ENCODE results near the gene MYCN. TPM values are rescaled to one million over a fixed set of nuclear protein-coding genes. Genes with fewer than 3 reads are reported as not detected.
A peak's percentile ranks its signal among the peaks of the same experiment; 100 is the strongest.

MYCN gene
- total RNA-seq, 1 experiment from 2014 or later, result 68.3 TPM

GRCh38 chr2:15956230-15956629 lies 15.9 kb downstream of the MYCN start:
- ChIA-PET POLR2A (no interaction called here), CTCF (interaction anchor here (0.9 to 3.6 kb wide), 2 partner anchors 14 to 17 kb away, joined by 3 to 20 read pairs; partner anchors contain the start of gene MYCN)
- H3K4me3 Mint-ChIP-seq, result no peak overlapping the region
- H3K36me3 Mint-ChIP-seq, result no peaks in the 10 kb centered on the region
- no peaks in the 10 kb centered on the region for H3K27me3 Mint-ChIP-seq (ENCODE audit: low read depth)
- no peak for ATAC-seq
- TF ChIP-seq EMX1 (CRISPR knock-in tag; IDR thresholded peaks at IDR 0.05) (no peak), ZNF425 (CRISPR knock-in tag; conservative IDR thresholded peaks at IDR 0.05) (no peak), ZNF317 (CRISPR knock-in tag; IDR thresholded peaks at IDR 0.05; ENCODE audit: borderline replicate concordance, low read depth) (no peak)
- no peak overlapping the region for H3K27ac Mint-ChIP-seq
- no peaks in the 10 kb centered on the region for H3K9me3 Mint-ChIP-seq
- no peak for DNase-seq (ENCODE audit: low spot score)
- H3K4me1 Mint-ChIP-seq, result peaks cover 64% of the 10 kb centered on the region

- CTCF ChIA-PET, result interaction anchor here (0.9 to 3.6 kb wide), 4 partner anchors 7 to 18 kb away, joined by 3 to 20 read pairs (median 3); partner anchors contain the start of gene MYCN
- TF ChIP-seq SMAD3 (CRISPR knock-in tag; IDR thresholded peaks at IDR 0.05; ENCODE audit: borderline replicate concordance), result no peak
- TF ChIP-seq MYBL2 (CRISPR knock-in tag; IDR thresholded peaks at IDR 0.05), result no peak
- TF ChIP-seq CTCF (IDR thresholded peaks at IDR 0.05), result no peak
- no peak for TF ChIP-seq ZNF219 (CRISPR knock-in tag; IDR thresholded peaks at IDR 0.05; ENCODE audit: borderline replicate concordance)
- no peak for TF ChIP-seq ZNF281 (CRISPR knock-in tag; IDR thresholded peaks at IDR 0.05)
- no peak for TF ChIP-seq TEAD4 (CRISPR knock-in tag; IDR thresholded peaks at IDR 0.05)
- TF ChIP-seq MAX (CRISPR knock-in tag; IDR thresholded peaks at IDR 0.05), result no peak
- TF ChIP-seq ZNF317 (CRISPR knock-in tag; IDR thresholded peaks at IDR 0.05; ENCODE audit: borderline replicate concordance, low read depth), result no peak
- no peak for TF ChIP-seq JAZF1 (CRISPR knock-in tag; IDR thresholded peaks at IDR 0.05)
- no peak for TF ChIP-seq IRF2 (CRISPR knock-in tag; IDR thresholded peaks at IDR 0.05; ENCODE audit: borderline replicate concordance, low read depth)
- no peak for TF ChIP-seq ZNF425 (CRISPR knock-in tag; conservative IDR thresholded peaks at IDR 0.05)
- no peak for TF ChIP-seq KAT7 (CRISPR knock-in tag; IDR thresholded peaks at IDR 0.05; ENCODE audit: borderline replicate concordance)
- no peak for TF ChIP-seq RORB (CRISPR knock-in tag; IDR thresholded peaks at IDR 0.05)
- TF ChIP-seq CREB1 (CRISPR knock-in tag; IDR thresholded peaks at IDR 0.05), result no peak
- no peak for TF ChIP-seq TCF7 (CRISPR knock-in tag; IDR thresholded peaks at IDR 0.05; ENCODE audit: low read depth)
- no peak for TF ChIP-seq ZBTB21 (CRISPR knock-in tag; IDR thresholded peaks at IDR 0.05; ENCODE audit: borderline replicate concordance)
- no peak for TF ChIP-seq ZNF396 (CRISPR knock-in tag; IDR thresholded peaks at IDR 0.05; ENCODE audit: borderline replicate concordance)
- no peak for TF ChIP-seq HMGXB4 (CRISPR knock-in tag; IDR thresholded peaks at IDR 0.05)
Observed at GRCh38 chr2:15956751-15957736, 16.7 kb downstream of the MYCN start.

More at GRCh38 chr2:15956751-15957736, 16.7 kb downstream of the MYCN start:
- H3K27me3 Mint-ChIP-seq (ENCODE audit: low read depth), result peaks cover 2% of the 10 kb centered on the region; the same call in 1 of the 2 replicates
- ATAC-seq, result peak; percentile 29
- 0 out of 2 replicates have a peak, but pooled peaks cover 6% of the 10 kb centered on the region for H3K9me3 Mint-ChIP-seq
- no peak for DNase-seq (ENCODE audit: low spot score)
- POLR2A ChIA-PET, result interaction anchor here (0.6 to 1.2 kb wide), 3 partner anchors 18 to 21 kb away, joined by 3 to 4 read pairs (median 3); no protein-coding TSS in a partner anchor
- no peak overlapping the region for H3K4me3 Mint-ChIP-seq
- H3K36me3 Mint-ChIP-seq, result peaks cover 5% of the 10 kb centered on the region
- H3K4me1 Mint-ChIP-seq, result peaks cover 64% of the 10 kb centered on the region
- 0 out of 2 replicates have a peak overlapping the region, but pooled peaks have one; percentile 63 for H3K27ac Mint-ChIP-seq

Measured in WTC11 (cell line).